EH (cell line): ENCODE measurements around the gene REM1.
"Not testable (repeated sequence)": the region's sequence is repeated elsewhere in the genome, so short reads cannot be mapped to it uniquely, and the experiment has no call there.

ENCODE experiments used
- DNase-seq: peaks from one replicate; pipeline ENCODE4 v3.0.0-alpha.2; 2015; ENCODE audit warnings: low read depth

The REM1 gene, protein sequence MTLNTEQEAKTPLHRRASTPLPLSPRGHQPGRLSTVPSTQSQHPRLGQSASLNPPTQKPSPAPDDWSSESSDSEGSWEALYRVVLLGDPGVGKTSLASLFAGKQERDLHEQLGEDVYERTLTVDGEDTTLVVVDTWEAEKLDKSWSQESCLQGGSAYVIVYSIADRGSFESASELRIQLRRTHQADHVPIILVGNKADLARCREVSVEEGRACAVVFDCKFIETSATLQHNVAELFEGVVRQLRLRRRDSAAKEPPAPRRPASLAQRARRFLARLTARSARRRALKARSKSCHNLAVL

GRCh38 chr20:31474758-31475427 lies at the start of gene REM1, which contains the start of gene DEFB124:
TSS of gene REM1 (plus strand) at chr20:31475288. CDS start at chr20:31476446, 1,158 bp downstream.
TSS of gene DEFB124 (minus strand) at chr20:31475127. CDS start at chr20:31473013, 2,114 bp downstream.
- no peak for DNase-seq

DNA sequence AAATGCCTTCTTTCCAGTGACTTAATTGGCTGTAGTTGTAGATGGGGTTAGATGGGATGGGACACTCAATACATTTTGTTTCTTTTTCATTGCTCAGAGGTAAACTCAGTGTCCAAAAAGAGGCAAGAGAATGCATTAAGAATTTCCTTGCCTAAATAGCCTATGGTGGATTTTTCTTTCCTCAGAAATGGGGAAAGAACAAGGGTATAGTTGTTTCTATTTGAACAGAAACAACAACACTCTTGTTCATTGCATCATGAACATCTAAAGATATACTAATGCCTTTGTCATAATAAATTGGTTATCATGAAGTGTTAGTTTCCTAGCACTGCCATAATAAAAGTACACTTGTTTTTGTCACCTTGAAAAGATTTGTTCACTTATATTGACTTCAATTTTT lies 49.3 kb upstream of the REM1 start:
- no peak for DNase-seq

GRCh38 chr20:31426891-31427551 lies 48.1 kb upstream of the REM1 start:
- not testable (repeated sequence) for DNase-seq

DNA sequence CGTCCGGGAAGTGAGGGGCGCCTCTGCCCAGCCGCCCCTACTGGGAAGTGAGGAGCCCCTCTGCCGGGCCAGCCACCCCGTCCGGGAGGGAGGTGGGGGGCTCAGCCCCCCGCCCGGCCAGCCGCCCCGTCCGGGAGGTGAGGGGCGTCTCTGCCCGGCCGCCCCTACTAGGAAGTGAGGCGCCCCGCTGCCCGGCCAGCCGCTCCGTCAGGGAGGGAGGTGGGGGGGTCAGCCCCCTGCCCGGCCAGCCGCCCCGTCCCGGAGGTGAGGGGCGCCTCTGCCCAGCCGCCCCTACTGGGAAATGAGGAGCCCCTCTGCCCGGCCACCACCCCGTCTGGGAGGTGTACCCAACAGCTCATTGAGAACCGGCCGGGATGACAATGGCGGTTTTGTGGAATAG lies 47.5 kb upstream of the REM1 start:
- DNase-seq: not testable (repeated sequence)

GRCh38 chr20:31430568-31431115 lies 44.4 kb upstream of the REM1 start:
- DNase-seq: no peak

- no peak for DNase-seq
Observed at GRCh38 chr20:31440012-31440659, 35.0 kb upstream of the REM1 start, which contains the start of gene DEFB123. TSS of gene DEFB123 (plus strand) at chr20:31440632. CDS start at chr20:31440699, 67 bp downstream.

GRCh38 chr20:31446084-31446819 lies 28.8 kb upstream of the REM1 start:
- DNase-seq: no peak

- DNase-seq: no peak
Observed at GRCh38 chr20:31449511-31450414, 25.3 kb upstream of the REM1 start.

- peak; percentile 32 for DNase-seq
Observed at GRCh38 chr20:31452575-31452974, 22.5 kb upstream of the REM1 start.

GRCh38 chr20:31454361-31454760 lies 20.7 kb upstream of the REM1 start:
- no peak for DNase-seq

GRCh38 chr20:31470946-31471345 lies 4.1 kb upstream of the REM1 start:
- not testable (repeated sequence) for DNase-seq

DNA sequence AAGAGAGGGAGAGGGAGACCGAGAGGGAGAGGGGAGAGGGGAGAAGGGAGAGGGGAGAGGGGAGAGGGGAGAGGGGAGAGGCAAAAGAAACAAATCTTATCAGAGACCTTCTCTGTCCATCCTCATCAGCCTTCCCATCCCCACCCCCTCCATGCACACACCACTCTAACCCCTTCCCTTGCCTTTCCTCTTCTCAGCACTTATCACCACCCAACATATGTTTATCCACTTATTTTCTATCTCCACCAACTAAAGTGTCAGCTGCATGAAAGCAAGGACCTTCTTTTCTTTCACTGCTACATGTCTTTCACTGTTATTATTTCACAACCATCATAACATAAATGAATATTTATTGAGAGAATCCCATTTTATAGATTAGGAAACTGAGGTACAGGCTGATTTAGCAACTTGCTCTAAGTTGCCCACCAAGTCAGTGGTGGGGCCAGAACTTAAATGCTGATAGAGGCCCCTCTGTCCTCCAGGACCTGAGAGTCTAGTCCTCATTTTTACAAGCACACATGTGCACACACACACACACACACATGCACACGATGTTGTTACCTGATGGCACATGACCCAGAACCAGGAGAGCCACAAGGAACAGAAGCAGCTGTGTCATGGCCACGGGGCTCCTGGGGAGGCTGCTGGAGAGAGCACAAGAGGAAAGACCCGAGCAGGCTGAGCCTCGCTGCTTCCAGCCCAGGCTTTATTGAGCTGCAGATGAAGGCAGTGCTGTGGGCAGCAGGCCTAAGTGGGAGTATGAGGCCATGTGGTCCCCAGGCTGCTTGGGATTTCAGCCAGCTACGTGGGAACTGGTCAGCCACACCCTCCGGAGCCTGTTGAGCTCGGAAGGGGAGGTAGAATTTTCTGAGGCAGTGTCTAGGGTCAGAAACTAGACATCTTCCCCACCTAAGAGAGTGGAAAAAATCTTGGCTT lies 2.4 kb upstream of the REM1 start:
- DNase-seq: peak; percentile 13

DNA sequence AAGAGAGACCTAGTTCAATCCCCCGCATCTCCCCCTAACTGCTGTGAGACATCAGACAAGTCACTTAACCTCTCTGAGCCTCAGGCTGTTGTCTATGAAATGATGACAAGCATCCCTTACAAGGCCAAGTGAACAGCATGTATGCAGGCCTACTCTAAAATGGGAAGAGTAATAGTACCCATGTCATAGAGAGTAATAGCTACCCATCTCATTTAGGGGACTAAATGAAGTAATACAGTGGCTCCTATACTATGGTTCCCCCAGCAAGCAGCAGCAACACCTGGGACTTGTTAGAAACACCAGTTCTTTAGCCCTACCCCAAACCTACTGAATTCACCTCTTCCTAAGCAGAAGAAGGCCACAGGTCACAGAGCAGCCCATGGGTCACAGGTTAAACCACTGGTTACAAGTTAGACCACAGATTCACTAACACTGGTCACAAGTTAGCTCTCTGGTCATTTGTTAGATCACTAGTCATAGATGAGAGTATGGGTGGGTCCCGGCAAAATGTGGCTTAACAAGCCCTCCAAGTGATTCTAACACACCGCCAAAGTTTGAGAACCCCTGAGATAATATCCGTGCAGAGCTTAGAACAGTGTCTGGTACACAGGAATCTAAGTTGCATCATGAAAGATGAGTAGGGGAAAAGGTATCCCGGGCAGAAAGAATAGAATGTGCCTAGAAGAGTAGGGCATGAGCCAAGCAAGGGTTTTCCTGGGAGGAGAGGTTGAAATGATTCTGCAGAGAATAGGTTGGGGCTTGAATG lies 1.6 kb upstream of the REM1 start:
- peak; percentile 13 for DNase-seq

GRCh38 chr20:31474097-31474436 lies 1.0 kb upstream of the REM1 start:
- DNase-seq: no peak

- DNase-seq: no peak
Observed at GRCh38 chr20:31475472-31476293, 595 bp downstream of the REM1 start.

DNA sequence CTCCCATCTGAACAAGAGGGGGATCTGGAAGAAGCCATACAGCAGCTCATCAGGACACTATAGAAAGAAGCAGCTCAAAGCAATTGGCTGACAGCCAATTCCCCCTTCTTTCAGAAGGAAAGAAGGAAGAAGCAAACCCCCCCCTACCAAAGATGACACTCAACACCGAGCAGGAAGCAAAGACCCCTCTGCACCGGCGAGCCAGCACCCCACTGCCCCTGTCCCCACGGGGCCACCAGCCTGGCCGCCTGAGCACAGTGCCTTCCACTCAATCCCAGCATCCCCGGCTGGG lies 1.2 kb downstream of the REM1 start:
- no peak for DNase-seq

GRCh38 chr20:31476643-31477215 lies 1.6 kb downstream of the REM1 start:
- DNase-seq: peak; percentile 25
